HAP-1 (cell line): ENCODE data around the gene SLC16A11.
"Not testable (repeated sequence)": the region's sequence is repeated elsewhere in the genome, so short reads cannot be mapped to it uniquely, and the experiment has no call there.

ENCODE experiments used
- DNase-seq, 2 experiments: peaks; one replicate each; pipeline ENCODE4 v3.0.0-alpha.2; 2016 to 2020; ENCODE audit warnings: low spot score in 2 of 2
- H3K27me3 ChIP-seq: fragments of 250-450 bp; sonication (Bioruptor Pico); 2 replicates; pipeline ENCODE4 v1.5.1; 2020; ENCODE audit warnings: low read depth, mild to moderate bottlenecking, moderate library complexity
- H3K36me3 ChIP-seq: fragments of 250-450 bp; sonication (Bioruptor Pico); replicated peaks from 2 replicates; pipeline ENCODE4 v1.5.1; 2020; ENCODE audit warnings: mild to moderate bottlenecking
- H3K4me1 ChIP-seq: fragments of 250-450 bp; sonication (Bioruptor Pico); 2 replicates; pipeline ENCODE4 v1.5.1; 2020; ENCODE audit warnings: mild to moderate bottlenecking
- H3K4me3 ChIP-seq: fragments of 250-450 bp; sonication (Bioruptor Pico); 2 replicates; pipeline ENCODE4 v1.5.1; 2020; ENCODE audit warnings: mild to moderate bottlenecking, moderate library complexity
- H3K9me3 ChIP-seq: fragments of 250-450 bp; sonication (Bioruptor Pico); 2 replicates; pipeline ENCODE4 v1.5.1; 2020; ENCODE audit warnings: mild to moderate bottlenecking, moderate library complexity
- in situ Hi-C: fragments of 300-500 bp; cut with MboI; formaldehyde crosslinking; loops from 3 replicates; pipeline ENCODE4 v1.14.3; 2020; ENCODE audit warnings: low sequenced_read_pairs, inconsistent platforms, mixed read lengths

The SLC16A11 gene

DNA sequence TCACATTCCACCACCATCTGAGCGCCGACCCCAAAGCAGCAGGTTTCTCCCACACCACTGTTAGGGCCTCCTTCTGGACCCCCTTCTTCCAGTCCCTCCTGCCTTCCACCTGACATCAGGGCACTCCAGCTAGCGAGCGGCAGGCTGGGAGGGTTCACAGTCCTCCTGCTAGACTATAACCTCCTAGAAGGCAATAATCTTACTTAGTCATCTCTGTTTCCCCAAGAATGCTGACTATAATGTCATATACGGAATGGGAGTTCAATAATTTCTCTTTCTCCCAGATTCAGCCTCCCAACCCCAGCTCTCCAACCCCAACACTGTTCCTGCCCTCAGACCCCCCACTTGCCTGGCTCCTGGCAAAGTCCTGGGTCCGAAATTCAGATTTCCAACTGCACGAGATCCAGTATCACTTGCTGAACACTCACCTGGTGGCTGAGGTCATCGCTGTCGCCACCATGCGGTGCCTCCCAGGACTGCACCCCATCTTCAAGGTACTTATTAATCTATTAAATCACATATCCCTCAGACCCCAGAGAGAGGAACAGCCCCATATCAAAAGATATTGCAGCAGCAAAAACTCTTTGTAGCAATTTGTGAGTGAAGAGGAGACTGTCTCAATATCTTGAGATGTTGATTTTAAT lies 42.5 kb downstream of the SLC16A11 start:
- Histone ChIP-seq H3K36me3 (peaks cover 16% of the 10 kb centered on the region), H3K27me3 (no peaks in the 10 kb centered on the region), H3K4me3 (no peak overlapping the region), H3K9me3 (no peaks in the 10 kb centered on the region), H3K4me1 (no peaks in the 10 kb centered on the region)
- in situ Hi-C loops, result loop anchor here (10.0 kb wide), 1 partner anchor 337 kb away; no protein-coding TSS in a partner anchor
- peak in 1 of 2 experiments; percentile 67 for DNase-seq

DNA sequence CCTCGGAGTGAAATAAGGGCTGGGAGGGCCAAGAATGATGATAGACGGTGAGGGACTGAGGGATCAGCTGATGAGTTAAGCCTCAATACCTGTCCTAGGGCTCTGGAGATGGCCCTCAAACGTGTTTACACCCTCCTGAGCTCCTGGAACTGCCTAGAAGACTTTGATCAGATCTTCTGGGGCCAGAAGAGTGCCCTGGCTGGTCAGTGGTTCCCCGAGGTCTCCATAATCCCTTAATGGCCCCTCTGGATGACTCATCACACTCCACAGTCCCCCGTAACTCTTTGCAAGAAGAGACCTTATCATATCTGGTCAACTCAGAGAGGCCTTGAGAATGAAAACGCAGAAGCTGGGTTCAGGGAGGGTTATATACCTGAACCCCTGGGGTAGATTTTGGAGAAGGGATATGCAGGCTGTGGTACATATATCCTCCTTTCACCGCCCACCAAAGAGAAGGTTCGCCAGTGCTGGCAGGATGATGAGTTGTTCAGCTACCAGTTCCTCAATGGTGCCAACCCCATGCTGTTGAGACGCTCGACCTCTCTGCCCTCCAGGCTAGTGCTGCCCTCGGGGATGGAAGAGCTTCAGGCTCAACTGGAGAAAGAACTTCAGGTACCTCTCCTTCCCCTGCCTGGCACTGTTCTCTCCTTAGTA lies 44.9 kb downstream of the SLC16A11 start:
- in situ Hi-C loops, result no loop called here
- DNase-seq, result no peak
- Histone ChIP-seq H3K9me3 (no peaks in the 10 kb centered on the region), H3K36me3 (peaks cover 16% of the 10 kb centered on the region), H3K4me3 (no peak overlapping the region), H3K27me3 (no peaks in the 10 kb centered on the region), H3K4me1 (no peaks in the 10 kb centered on the region)

DNA sequence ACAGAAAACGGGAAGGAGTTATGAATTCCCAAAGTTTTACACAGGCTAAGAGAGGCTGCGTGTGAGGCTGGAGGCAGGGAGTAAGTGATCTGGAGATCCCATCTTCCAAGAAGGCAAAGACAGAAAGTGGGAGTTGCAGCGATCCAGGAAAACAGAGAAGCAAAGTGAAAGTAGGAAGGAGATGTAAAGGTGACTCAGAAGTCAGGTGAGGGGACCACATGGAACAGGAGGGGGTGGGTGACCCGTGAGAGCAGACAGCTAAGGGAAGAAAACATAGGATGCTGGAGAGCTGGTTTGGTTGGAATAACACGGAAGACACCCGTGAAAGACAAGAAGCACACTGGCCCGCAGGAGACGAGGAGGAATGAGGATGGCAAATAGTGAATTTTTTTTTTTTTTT lies 46.7 kb downstream of the SLC16A11 start:
- Histone ChIP-seq H3K4me3 (no peak overlapping the region), H3K27me3 (no peaks in the 10 kb centered on the region), H3K4me1 (no peaks in the 10 kb centered on the region), H3K36me3 (peaks cover 15% of the 10 kb centered on the region), H3K9me3 (no peaks in the 10 kb centered on the region)
- in situ Hi-C loops, result no loop called here
- DNase-seq, result no peak

DNA sequence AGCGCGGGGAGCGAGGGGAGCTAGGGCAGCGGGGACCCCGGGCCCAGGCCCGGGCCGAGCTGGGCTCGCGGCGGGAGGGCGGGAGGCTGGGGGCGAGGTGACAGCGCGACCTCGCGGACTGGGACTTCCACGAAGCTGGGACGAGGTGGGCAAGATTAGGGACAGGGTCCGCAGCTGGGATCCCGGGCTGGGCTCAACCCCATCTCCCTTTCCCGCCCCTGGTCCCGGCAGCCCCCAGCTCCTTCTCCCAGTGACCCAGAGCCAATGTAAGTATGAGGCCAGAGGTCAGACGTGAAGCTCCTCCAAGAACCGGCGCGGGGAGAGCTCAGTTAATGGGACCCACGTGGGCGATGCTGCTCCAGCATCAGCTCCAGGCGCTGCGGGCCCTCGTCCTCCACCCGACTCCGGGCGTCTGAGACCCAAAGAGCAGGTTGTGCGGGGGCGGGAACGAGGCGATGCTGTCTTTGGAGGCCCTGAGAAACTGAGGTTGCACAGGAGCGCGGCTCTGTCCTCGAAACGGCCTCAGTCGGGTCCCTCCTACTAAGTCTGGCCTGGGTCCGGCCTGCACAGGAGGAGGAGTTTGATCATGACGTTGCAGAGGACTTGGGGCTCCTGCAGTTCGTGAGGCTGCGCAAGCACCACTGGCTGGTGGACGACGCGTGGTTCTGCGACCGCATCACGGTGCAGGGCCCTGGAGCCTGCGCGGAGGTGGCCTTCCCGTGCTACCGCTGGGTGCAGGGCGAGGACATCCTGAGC lies 47.5 kb downstream of the SLC16A11 start:
- Histone ChIP-seq H3K36me3 (peaks cover 10% of the 10 kb centered on the region), H3K4me3 (no peak overlapping the region), H3K9me3 (no peaks in the 10 kb centered on the region), H3K27me3 (no peaks in the 10 kb centered on the region), H3K4me1 (no peaks in the 10 kb centered on the region)
- in situ Hi-C loops, result no loop called here
- no peak for DNase-seq

DNA sequence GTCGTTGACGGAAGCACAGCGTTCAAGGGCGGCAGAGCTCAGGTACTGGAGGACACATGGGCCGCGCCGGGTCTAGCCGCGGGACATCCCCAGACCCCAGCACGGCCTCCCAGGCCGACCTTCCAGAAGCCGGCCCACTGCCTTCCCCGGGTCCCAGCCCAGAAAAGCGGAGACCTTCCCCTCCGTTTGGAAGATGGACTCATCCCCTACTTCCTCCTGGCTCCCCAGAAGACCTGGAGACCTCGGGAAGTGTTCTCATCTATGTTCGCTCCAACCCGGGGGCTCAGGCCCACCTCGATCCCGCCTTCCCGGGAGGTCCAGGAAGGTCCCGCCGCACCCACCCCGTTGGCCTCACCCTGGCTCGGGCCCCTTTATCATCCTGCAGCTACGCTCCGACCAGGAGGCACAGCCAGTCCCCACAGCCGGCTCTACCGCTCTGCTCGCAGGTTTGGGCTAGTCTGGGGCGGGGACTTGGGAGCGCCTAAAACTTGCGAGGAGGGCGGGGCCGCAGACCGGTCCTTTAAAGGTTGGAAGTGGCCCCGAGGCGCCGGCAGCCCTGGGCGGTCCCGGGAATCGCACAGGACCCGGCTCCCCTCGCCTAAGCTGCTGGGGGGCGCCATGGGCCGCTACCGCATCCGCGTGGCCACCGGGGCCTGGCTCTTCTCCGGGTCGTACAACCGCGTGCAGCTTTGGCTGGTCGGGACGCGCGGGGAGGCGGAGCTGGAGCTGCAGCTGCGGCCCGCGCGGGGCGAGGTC lies 48.2 kb downstream of the SLC16A11 start, which contains the start of gene ALOX12:
Gene ALOX12 (plus strand): TSS at position 550 of the 756 bp plus-strand sequence. CDS start 69 bp downstream, at position 619.
- H3K9me3 ChIP-seq, result no peaks in the 10 kb centered on the region
- DNase-seq, result no peak
- H3K4me3 ChIP-seq, result no peak within 1 kb of the TSS
- H3K4me1 ChIP-seq, result no peaks in the 10 kb centered on the region
- in situ Hi-C loops, result no loop called here
- peaks cover 6% of the 10 kb centered on the region for H3K36me3 ChIP-seq
- H3K27me3 ChIP-seq, result no peaks in the 10 kb centered on the region

DNA sequence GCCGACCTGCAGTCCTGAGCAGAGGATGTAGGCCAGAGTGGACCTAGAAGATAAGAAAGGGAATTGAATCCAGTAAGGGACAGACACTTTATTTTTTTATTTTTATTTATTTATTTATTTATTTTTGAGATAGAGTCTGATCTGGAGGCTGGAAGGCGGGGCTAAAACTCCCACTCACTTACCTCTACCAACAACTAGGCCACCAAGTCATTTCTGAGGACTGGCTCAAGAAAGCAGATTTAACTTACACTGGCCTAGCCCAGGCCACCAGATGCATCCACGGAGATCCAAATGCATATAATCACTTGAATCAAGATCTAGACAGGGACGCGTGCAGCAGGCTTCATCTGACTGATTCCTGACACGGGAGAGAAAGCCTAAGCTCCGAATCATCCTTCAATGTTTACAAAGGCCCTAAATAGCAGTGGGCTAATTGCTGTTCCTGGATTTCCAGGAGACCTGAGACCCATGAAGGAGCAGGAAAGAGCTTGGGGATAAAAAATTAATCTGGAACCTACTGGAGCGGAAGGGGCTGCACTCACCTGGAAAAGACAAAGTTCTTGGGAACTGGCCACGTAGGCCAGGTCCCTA lies 49.1 kb downstream of the SLC16A11 start:
- H3K27me3 ChIP-seq, result no peaks in the 10 kb centered on the region
- no peak overlapping the region for H3K4me3 ChIP-seq
- H3K36me3 ChIP-seq, result peaks cover 6% of the 10 kb centered on the region
- no peaks in the 10 kb centered on the region for H3K4me1 ChIP-seq
- no peaks in the 10 kb centered on the region for H3K9me3 ChIP-seq
- in situ Hi-C loops, result no loop called here
- no peak for DNase-seq

DNA sequence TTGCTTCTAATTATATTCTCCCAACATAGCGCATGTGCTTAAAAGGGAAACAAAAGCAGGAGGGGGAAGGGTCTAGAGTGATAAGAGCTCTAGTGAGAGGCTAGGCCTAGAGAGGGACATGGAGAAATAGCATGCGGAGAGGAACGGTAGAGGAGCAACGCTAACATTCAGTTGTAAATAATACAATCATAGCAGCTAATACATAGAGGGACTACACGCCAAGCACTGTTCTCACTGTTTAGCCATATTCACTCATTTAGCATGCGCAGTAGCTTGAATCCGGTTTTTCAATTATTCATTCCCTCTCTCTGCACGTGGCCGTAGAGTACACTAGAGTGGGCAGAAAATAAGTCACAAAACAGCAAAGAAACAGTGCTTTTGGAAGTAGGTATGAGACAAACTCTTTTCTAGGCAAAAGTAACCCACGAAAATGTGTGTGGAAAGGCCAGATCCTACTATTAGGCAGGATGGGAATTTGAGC lies 49.7 kb downstream of the SLC16A11 start:
- H3K27me3 ChIP-seq, result no peaks in the 10 kb centered on the region
- H3K36me3 ChIP-seq, result peaks cover 1% of the 10 kb centered on the region
- H3K4me3 ChIP-seq, result no peak overlapping the region
- no peaks in the 10 kb centered on the region for H3K4me1 ChIP-seq
- in situ Hi-C loops, result no loop called here
- H3K9me3 ChIP-seq, result no peaks in the 10 kb centered on the region
- no peak for DNase-seq

DNA sequence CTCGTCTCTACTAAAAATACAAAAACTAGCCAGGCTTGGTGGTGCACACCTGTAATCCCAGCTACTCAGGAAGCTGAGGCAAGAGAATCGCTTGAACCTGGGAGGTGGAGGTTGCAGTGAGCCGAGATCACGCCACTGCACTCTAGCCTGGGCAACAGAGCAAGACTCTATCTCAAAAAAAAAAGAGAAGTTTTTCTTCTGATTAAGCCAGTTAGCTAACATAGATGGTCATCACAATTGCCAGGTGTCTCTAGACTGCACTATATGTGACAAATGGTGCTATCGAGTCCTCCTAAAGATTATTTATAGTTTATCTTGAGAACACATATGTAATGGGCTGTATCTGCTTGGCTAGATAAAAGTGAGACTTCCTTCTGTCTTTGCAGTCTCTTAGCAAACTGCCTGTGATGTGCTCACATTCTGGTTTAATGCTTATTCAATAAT lies 50.3 kb downstream of the SLC16A11 start:
- H3K4me3 ChIP-seq, H3K4me1 ChIP-seq, in situ Hi-C loops, H3K9me3 ChIP-seq, H3K27me3 ChIP-seq, H3K36me3 ChIP-seq, DNase-seq: not testable (repeated sequence)
